Subcutaneous adipose tissue (tissue), 4 donors: ENCODE measurements around the gene FTL. TPM values are rescaled to one million over a fixed set of nuclear protein-coding genes. Genes with fewer than 3 reads are reported as not detected.

Experiments
- CTCF ChIP-seq: fragments of 450-650 bp; IDR thresholded peaks from one replicate; pipeline ENCODE4 v1.5.1; 2016; ENCODE audit warnings: low read depth, mild to moderate bottlenecking, control low read depth, antibody characterized with exemption, moderate library complexity
- total RNA-seq, 4 donors: library from RNA; depleted of rRNA; stranded (reverse); fragments of >200 nt; gene quantifications; one replicate each; pipeline ENCODE4 v1.1.0, GENCODE V29; 2016

The FTL gene
- total RNA-seq, 4 donors from 2014 or later: 7,770 to 28,830 (median 13,714) TPM

- TF ChIP-seq CTCF: no peak
These were observed 34.6 kb downstream of the FTL start for GRCh38 chr19:48999481-49000325.

- TF ChIP-seq CTCF: no peak
These were observed 39.0 kb downstream of the FTL start for GRCh38 chr19:49004133-49004532.

GRCh38 chr19:49004964-49005614 lies 40.0 kb downstream of the FTL start:
- no peak for TF ChIP-seq CTCF

GRCh38 chr19:49006905-49007304 lies 41.8 kb downstream of the FTL start:
- no peak for TF ChIP-seq CTCF

GRCh38 chr19:49009828-49010227 lies 44.7 kb downstream of the FTL start:
- TF ChIP-seq CTCF: no peak

GRCh38 chr19:49010453-49010852 lies 45.3 kb downstream of the FTL start:
- TF ChIP-seq CTCF: no peak

GRCh38 chr19:49011194-49011593 lies 46.1 kb downstream of the FTL start:
- TF ChIP-seq CTCF: no peak
